ENCODE data around the gene SYNM.

The SYNM gene

DNA sequence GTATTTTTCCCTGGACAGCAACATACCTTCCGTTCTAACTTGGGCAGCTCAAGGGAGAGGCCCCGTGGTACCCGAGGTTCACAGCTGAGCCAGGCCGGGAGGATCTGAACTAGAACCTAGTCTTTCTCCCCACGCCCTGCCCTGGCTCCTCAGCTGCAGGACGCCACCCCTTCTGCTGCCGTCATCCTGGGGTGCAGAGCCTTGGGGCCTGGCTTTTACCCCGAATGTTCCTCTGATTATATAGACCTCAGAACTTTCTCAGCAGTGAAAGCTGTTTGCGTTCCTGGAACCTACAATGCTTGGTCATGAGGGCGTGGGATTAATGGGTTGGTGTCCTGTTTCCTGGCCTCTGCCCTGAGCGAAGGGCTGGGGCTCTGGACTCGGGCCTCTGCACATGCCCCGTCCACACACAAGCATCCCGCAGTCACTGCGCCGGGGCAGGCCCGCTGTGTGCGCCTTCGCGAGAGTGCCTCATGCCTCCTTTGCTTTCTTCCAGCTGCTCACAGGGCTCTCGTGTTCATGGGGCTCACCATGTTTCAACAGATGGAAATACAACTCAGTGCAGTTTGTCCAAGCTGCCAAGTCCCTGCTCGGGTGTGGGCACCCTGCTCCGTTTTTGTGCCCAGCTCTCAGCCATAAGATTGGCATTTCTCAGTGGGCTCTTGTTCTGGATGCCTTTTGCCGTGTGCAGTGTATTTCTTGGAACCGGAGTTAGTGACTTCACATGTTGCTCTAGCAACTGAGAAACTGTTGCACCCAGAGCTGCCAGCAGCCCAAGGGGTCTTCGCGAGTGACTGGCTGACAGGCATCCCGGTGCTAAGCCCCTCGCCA, 20.4 kb downstream of the SYNM start:
- DNase-seq: no peak

DNA sequence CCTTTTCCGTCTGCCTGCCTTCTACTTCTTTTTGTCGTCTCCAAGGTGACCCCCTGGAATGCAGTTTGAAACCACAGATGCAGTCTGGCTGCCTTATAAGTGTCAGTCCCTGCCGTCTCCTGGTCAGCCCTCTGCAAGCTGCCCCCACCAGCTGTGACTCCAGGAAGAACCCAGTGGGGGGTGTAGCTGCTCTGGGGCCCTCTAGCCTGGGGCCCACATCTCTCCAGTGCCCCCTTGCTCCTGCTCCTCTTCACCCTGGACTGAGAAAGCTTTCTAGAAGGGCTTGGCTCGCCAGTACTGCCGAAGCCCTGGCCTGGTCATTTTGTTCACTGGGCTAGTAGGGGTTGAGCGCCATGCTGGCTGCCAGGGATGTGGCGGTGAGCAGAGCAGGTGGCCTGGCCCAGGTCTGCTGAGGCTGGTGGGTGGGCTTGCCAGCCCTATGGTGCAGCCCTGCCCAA, 21.3 kb downstream of the SYNM start:
- DNase-seq: no peak

DNA sequence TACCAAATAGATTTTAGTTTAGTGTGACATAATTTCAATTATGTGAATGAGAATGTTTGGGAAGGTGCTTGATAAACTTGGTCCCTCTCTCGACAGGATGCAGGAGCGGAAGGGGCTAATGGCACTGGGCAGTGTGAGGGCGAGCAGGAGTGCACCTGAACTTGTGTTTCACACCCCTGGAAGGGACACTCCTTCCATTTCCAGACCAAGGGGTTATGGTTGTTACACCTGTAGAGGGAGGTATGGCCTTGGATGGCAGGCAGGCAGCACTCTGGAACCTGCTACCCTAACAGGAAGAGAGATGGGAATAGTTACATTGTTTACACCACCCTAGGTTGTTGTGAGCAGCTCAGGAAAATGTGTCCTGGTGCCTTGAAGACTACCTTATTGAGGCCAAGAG, 22.1 kb downstream of the SYNM start:
- DNase-seq: no peak

DNA sequence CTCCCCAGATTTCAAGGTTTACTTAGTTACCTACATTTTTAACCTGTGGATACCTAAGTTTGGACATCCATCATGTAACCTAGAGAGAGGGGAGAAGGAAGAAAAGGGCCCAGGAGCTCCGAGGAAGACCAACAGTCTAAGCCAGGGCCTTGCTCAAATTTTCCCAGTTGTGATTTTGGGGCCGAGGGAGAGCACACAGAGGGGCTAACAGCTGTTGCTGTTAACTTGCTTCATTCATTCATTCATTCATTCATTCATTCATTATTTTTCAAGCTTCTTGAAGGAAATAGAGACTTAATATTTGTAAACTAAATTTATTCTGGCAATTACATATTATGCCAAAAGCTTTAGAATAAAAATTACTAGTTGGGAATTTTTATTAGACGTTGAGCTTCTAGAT, 22.9 kb downstream of the SYNM start:
- no peak for DNase-seq

DNA sequence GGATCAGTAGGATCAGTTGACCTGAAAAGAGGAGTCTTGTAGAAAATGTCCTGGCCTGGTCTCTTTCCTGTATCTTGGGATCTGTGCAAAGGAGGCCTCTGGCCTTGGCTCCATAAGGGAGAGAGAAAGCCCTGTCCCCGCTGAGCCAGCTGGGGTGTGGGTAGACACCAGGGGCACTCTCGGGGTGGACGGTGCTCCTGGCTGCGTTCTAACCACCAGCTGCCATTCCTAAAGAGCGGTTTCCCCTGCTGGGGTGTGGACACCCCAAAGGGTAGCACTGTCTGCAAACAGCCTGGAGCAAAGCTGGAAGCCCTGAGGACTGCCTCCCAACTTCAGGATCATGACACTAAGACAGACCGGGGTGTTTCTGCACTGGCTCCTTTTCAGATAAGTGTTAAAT, 23.5 kb downstream of the SYNM start:
- DNase-seq: no peak

DNA sequence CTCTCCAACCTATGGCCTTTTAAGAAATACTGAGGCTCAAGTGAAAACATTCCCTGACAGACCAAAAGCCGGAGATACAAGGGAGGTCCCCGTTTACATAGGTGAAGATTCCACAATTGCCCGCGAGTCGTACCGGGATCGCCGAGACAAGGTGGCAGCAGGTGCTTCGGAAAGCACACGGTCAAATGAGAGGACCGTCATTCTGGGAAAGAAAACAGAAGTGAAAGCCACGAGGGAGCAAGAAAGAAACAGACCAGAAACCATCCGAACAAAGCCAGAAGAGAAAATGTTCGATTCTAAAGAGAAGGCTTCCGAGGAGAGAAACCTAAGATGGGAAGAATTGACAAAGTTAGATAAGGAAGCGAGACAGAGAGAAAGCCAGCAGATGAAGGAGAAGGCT, 24.8 kb downstream of the SYNM start:
- no peak for DNase-seq

DNA sequence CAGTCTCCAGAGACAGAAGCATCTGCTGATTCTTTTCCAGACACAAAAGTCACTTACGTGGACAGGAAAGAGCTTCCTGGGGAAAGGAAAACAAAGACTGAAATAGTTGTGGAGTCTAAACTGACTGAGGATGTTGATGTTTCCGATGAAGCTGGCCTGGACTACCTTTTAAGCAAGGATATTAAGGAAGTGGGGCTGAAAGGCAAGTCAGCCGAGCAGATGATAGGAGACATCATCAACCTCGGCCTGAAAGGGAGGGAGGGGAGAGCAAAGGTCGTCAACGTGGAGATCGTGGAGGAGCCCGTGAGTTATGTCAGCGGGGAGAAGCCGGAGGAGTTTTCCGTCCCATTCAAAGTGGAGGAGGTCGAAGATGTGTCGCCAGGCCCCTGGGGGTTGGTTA, 25.4 kb downstream of the SYNM start:
- DNase-seq: no peak

- no peak for DNase-seq
Measured at GRCh38 chr15:99130765-99131440, 26.0 kb downstream of the SYNM start.

GRCh38 chr15:99131441-99132023, 26.7 kb downstream of the SYNM start:
- no peak for DNase-seq

DNA sequence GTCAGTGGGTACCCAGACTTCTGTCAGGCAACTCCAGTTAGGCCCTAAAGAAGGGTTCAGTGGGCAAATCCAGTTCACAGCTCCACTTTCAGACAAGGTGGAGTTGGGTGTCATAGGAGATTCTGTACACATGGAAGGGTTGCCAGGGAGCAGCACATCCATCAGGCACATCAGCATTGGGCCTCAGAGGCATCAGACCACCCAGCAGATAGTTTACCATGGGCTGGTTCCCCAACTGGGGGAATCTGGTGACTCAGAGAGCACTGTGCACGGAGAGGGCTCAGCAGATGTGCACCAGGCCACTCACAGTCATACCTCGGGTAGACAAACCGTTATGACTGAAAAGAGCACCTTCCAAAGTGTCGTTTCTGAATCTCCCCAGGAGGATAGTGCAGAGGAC, 27.2 kb downstream of the SYNM start:
- no peak for DNase-seq

GRCh38 chr15:99132634-99133287, 27.9 kb downstream of the SYNM start:
- no peak for DNase-seq

GRCh38 chr15:99134317-99134821, 29.5 kb downstream of the SYNM start:
- no peak for DNase-seq

- no peak for DNase-seq
Measured at GRCh38 chr15:99135194-99135593, 30.3 kb downstream of the SYNM start.

- DNase-seq: no peak
Measured at GRCh38 chr15:99137111-99137546, 32.2 kb downstream of the SYNM start.

GRCh38 chr15:99137877-99138276, 33.0 kb downstream of the SYNM start:
- no peak for DNase-seq

DNA sequence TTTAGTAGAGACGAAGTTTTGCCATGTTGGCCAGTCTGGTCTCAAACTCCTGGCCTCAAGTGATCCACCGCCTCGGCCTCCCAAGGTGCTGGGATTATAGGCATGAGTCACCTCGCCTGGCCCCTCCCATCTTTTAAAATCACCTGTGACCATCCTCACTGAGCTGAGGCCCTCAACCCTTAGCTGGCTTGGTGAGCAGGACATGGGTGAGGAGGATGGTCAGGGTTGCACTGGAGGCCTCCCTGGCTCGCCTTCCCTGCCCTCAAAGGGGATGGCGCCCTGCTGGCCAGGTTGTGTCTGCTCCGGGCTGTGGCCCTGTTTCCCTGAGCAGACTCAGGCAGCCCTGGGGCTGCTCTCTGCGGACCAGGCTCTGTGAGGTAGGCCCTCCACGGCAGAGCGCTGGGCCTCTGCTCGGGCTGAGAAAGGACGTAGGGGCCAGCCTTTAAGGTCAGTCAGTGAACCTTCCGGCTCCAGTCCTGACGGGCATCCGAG, 33.7 kb downstream of the SYNM start:
- no peak for DNase-seq

DNA sequence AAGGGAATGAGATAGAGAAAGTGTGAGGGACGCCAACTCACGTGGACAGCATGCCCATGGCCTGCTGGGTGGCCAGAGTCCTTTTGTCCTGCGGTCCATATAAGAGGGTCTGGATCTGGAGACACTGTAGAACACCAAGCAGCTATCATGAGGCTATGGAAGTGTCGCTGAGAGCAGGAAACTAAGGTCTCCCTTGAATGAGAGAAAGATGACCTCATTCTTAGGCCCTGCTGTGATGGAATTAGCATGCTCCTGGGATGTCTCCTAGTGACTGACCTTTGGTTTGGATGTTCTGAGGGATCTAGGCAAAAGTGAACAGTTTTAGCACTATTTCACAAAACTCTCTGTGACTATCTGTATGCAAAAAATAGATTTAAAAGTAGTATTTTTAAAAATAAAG, 34.4 kb downstream of the SYNM start:
- no peak for DNase-seq

GRCh38 chr15:99140590-99140989, 35.7 kb downstream of the SYNM start:
- no peak for DNase-seq

GRCh38 chr15:99141943-99142342, 37.1 kb downstream of the SYNM start:
- no peak for DNase-seq

- DNase-seq: no peak
Measured at GRCh38 chr15:99142562-99142961, 37.7 kb downstream of the SYNM start.

- no peak for DNase-seq
Measured at GRCh38 chr15:99143242-99143641, 38.4 kb downstream of the SYNM start.

- DNase-seq: no peak
Measured at GRCh38 chr15:99143655-99144610, 39.1 kb downstream of the SYNM start.
